ENCODE measurements around the gene ZNF165. TPM values are rescaled to one million over a fixed set of nuclear protein-coding genes. Genes with fewer than 3 reads are reported as not detected.

The ZNF165 gene
- total and polyA plus RNA-seq, 2 of the 8 experiments (the other 6 are each of a cell fraction or from before 2014, with no cell fraction given) = 1.2 to 9.3 TPM

DNA sequence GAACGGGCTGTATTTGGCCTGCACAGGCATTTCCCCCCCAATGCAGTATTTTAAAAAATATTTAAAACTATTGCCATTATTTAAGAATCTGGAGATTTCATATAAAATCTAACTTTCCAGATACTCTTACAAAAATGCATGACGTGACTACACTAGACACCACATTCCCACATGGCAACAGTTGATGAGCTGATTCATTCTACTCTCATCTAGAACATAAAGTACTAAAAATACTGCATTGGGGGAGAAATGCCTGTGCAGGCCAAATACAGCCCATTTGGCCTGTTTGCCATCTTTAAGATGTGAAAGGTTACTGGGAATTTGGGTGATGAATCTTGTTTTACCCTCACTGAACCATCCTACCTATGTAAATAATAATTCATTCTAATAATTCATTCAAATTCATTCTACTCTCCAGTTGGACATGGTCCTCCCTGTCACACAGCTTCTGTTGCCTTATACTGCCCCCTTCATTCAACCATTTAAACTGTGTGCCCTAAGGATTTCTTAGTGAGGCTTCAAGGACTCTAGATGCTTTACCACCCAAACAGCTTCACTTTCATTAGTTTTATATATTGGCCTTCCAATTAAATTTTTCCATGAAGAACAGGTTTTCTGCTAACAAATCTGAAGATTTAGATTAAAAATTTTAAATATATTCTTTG lies 37.1 kb downstream of the ZNF165 start:
- POLR2A ChIA-PET (ENCODE audit: partially characterized antibody) = interaction anchor here (0.7 to 2.2 kb wide), 5 partner anchors 8 to 250 kb away, joined by 3 to 9 read pairs (median 3); a partner anchor contains a TSS
- no peaks in the 10 kb centered on the region for H3K9me3 ChIP-seq (ENCODE audit: insufficient read depth in 2 of 2, low read depth in 1 of 2, low read length in 1 of 2)
- H3K27ac ChIP-seq (ENCODE audit: low read depth, low read length) = no peak overlapping the region
- no peak overlapping the region for H3K23ac ChIP-seq (ENCODE audit: insufficient read length)
- no peaks in the 10 kb centered on the region for H3K79me1 ChIP-seq (ENCODE audit: low read depth, low read length)
- no peak overlapping the region for H4K5ac ChIP-seq (ENCODE audit: insufficient read length, low read depth, low read length)
- H2BK20ac ChIP-seq (ENCODE audit: low read length) = no peak overlapping the region
- H3K4ac ChIP-seq (replicated peaks; ENCODE audit: insufficient read length, low read depth, low read length) = no peak overlapping the region
- WGBS, 2 experiments (ENCODE audit: extremely low coverage in 1 of 2, insufficient coverage in 1 of 2, insufficient read length in 1 of 2, insufficient replicate concordance in 2 of 2, low coverage in 1 of 2, low lambda C conversion rate in 2 of 2, missing lambda C conversion rate in 1 of 2) = 89% methylated on average over 2 of the region's 2 CpGs; no CpG with 5 or more reads in 1 of the 2 experiments
- H4K8ac ChIP-seq (ENCODE audit: extremely low read depth, insufficient read depth, low read length) = no peak overlapping the region
- H2AFZ ChIP-seq (ENCODE audit: low read length) = no peak overlapping the region
- no peak overlapping the region for H3K18ac ChIP-seq (ENCODE audit: extremely low read depth, low read length)
- no peak overlapping the region for H3K56ac ChIP-seq (replicated peaks; ENCODE audit: insufficient read length, low read depth, low read length)
- H3K23me2 ChIP-seq (ENCODE audit: low read depth, low read length) = no peaks in the 10 kb centered on the region
- FAIRE-seq = no peak
- H2BK5ac ChIP-seq (ENCODE audit: low read depth, low read length) = no peak overlapping the region
- no peak overlapping the region for H3K4me2 ChIP-seq (ENCODE audit: insufficient read depth in 1 of 2, low read depth in 2 of 2, low read length in 2 of 2)
- no peak overlapping the region for H2BK12ac ChIP-seq (ENCODE audit: low read depth, low read length)
- H3K4me1 ChIP-seq (replicated peaks in 1 of 4; ENCODE audit: control insufficient read depth in 3 of 4, insufficient read depth in 4 of 4, low read length in 3 of 4) = no peaks in the 10 kb centered on the region
- peaks cover 0 to 9% (median 3%) of the 10 kb centered on the region in 4 experiments; a peak in 3 of 8 replicates for H3K36me3 ChIP-seq (ENCODE audit: control insufficient read depth in 2 of 4, insufficient read depth in 4 of 4, low read length in 3 of 4)
- TF ChIP-seq, protein P1, sequence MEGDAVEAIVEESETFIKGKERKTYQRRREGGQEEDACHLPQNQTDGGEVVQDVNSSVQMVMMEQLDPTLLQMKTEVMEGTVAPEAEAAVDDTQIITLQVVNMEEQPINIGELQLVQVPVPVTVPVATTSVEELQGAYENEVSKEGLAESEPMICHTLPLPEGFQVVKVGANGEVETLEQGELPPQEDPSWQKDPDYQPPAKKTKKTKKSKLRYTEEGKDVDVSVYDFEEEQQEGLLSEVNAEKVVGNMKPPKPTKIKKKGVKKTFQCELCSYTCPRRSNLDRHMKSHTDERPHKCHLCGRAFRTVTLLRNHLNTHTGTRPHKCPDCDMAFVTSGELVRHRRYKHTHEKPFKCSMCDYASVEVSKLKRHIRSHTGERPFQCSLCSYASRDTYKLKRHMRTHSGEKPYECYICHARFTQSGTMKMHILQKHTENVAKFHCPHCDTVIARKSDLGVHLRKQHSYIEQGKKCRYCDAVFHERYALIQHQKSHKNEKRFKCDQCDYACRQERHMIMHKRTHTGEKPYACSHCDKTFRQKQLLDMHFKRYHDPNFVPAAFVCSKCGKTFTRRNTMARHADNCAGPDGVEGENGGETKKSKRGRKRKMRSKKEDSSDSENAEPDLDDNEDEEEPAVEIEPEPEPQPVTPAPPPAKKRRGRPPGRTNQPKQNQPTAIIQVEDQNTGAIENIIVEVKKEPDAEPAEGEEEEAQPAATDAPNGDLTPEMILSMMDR (IDR thresholded peaks at IDR 0.05; ENCODE audit: control extremely low read depth in 1 of 3, insufficient read depth in 1 of 3, low read depth in 1 of 3, low read length in 3 of 3) = peak in 1 of 3 experiments; percentile 25; a peak in 1 of 4 replicates
- TF ChIP-seq RAD21 (IDR thresholded peaks at IDR 0.05 in 1 of 2, conservative IDR thresholded peaks at IDR 0.05 in 1 of 2; ENCODE audit: low read depth in 2 of 2, low read length in 2 of 2) = peak; percentile 50 to 52
- TF ChIP-seq, protein P2, sequence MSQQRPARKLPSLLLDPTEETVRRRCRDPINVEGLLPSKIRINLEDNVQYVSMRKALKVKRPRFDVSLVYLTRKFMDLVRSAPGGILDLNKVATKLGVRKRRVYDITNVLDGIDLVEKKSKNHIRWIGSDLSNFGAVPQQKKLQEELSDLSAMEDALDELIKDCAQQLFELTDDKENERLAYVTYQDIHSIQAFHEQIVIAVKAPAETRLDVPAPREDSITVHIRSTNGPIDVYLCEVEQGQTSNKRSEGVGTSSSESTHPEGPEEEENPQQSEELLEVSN (IDR thresholded peaks at IDR 0.05) = no peak
- TF ChIP-seq CEBPB (IDR thresholded peaks at IDR 0.05; ENCODE audit: low read depth, low read length) = no peak
- no peak for TF ChIP-seq POLR2AphosphoS5 (IDR thresholded peaks at IDR 0.05; ENCODE audit: low read depth, low read length)
- TF ChIP-seq CHD1 (IDR thresholded peaks at IDR 0.05; ENCODE audit: low read depth, low read length) = no peak
- CTCF ChIA-PET (ENCODE audit: partially characterized antibody) = interaction anchor here (0.5 to 1.8 kb wide), 10 partner anchors 10 to 193 kb away, joined by 3 to 5 read pairs (median 4); no protein-coding TSS in a partner anchor
- H2BK120ac ChIP-seq (replicated peaks; ENCODE audit: low read depth, low read length) = no peak overlapping the region
- no peaks in the 10 kb centered on the region for H4K20me1 ChIP-seq (replicated peaks in 1 of 2; ENCODE audit: control insufficient read depth in 1 of 2, insufficient read depth in 2 of 2, low read length in 2 of 2)
- no peak for DNase-seq (ENCODE audit: low read depth in 1 of 2, low spot score in 2 of 2)
- no peak overlapping the region for H3K14ac ChIP-seq (ENCODE audit: insufficient read length)
- no peak overlapping the region for H2AK5ac ChIP-seq (ENCODE audit: low read depth, low read length)
- H3K4me3 ChIP-seq (ENCODE audit: extremely low read depth in 1 of 4, insufficient read depth in 2 of 4, low read depth in 3 of 4, low read length in 4 of 4) = no peak overlapping the region
- H2BK15ac ChIP-seq (ENCODE audit: low read length) = no peak overlapping the region
- no peaks in the 10 kb centered on the region for H3K79me2 ChIP-seq (ENCODE audit: control insufficient read depth in 1 of 2, insufficient read depth in 2 of 2, low read length in 2 of 2)
- no peak overlapping the region for H3K9ac ChIP-seq (replicated peaks in 1 of 4; ENCODE audit: extremely low read depth in 1 of 4, low read depth in 3 of 4, low read length in 3 of 4)
- H4K91ac ChIP-seq (replicated peaks; ENCODE audit: insufficient read length, low read length) = no peak overlapping the region
- no peaks in the 10 kb centered on the region for H3K27me3 ChIP-seq (replicated peaks in 1 of 4; ENCODE audit: control insufficient read depth in 3 of 4, extremely low read depth in 1 of 4, insufficient read depth in 3 of 4, low read length in 3 of 4)
